Breast epithelium (tissue), 3 donors: ENCODE data around the gene XPNPEP1.

Experiments used
- POLR2A ChIP-seq: fragments of 450-650 bp; IDR thresholded peaks from one replicate; pipeline ENCODE4 v1.6.1; 2016; ENCODE audit warnings: antibody characterized with exemption, mild to moderate bottlenecking, moderate library complexity
- TF ChIP-seq, protein P1 (sequence below), 3 donors: fragments of 450-650 bp; IDR thresholded peaks; one replicate each; pipeline ENCODE4 v1.5.1; 2016 to 2017; ENCODE audit warnings: antibody characterized with exemption in 3 of 3, mild to moderate bottlenecking in 3 of 3, moderate library complexity in 3 of 3

DNA sequence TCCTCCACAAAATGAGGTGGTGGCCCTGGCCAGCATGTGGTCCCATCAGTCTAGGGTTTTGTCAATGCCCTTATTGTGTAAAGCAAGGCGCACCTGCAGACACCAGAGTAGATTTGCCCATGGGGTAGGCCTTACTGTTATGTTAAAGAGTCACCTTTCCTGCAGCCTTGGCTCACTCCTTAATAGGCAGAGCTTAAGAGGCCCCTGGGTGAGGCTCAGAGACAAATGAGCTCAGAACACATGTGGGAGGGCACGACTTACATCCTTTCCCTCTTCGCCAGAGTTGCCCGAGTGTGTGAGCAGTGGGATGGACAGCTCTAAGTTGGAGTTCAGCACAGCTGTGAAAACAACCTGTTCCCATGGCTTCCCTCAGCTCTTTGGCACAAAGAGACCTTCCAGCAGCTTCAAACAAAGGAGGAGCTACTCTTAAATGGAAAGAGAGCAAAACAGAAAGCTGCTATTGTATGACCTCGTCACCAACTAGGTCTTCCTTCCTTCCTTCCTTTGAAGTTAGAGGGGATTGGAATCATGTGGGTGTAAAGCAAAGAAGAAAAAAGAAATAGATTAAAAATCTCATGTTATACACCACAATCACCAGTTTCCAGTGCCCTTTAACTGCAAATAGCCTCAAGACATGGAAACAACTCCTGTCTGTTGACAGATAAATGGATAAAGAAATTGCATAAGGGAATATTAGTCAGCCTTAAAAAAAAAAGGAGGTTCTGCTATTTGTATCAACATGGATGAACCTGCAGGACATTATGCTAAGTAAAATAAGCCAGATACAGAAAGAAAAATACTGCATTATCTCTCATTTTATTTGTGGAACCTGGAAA is 11.9 kb upstream of the XPNPEP1 start:
- TF ChIP-seq POLR2A: no peak
- TF ChIP-seq, protein P1, sequence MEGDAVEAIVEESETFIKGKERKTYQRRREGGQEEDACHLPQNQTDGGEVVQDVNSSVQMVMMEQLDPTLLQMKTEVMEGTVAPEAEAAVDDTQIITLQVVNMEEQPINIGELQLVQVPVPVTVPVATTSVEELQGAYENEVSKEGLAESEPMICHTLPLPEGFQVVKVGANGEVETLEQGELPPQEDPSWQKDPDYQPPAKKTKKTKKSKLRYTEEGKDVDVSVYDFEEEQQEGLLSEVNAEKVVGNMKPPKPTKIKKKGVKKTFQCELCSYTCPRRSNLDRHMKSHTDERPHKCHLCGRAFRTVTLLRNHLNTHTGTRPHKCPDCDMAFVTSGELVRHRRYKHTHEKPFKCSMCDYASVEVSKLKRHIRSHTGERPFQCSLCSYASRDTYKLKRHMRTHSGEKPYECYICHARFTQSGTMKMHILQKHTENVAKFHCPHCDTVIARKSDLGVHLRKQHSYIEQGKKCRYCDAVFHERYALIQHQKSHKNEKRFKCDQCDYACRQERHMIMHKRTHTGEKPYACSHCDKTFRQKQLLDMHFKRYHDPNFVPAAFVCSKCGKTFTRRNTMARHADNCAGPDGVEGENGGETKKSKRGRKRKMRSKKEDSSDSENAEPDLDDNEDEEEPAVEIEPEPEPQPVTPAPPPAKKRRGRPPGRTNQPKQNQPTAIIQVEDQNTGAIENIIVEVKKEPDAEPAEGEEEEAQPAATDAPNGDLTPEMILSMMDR (IDR thresholded peaks at IDR 0.05): no peak
